Psoas muscle (tissue), 8 donors: ENCODE measurements around the gene ATP5PB. TPM values are rescaled to one million over a fixed set of nuclear protein-coding genes. Genes with fewer than 3 reads are reported as not detected.

Experiments used
- ATAC-seq, 4 donors: fragments of 200-7000 bp; cut with Tn5 transposase; one replicate each; pipeline ENCODE4 v1.9.1; 2020; ENCODE audit warnings: moderate library complexity in 3 of 4, mild to moderate bottlenecking in 2 of 4
- DNase-seq, 2 donors: peaks; one replicate each; pipeline ENCODE4 v3.0.0-alpha.2; 2020
- H3K27ac ChIP-seq: fragments of 200-600 bp; one replicate; pipeline ENCODE4 v1.8.0; 2022
- H3K27me3 ChIP-seq, 3 donors: fragments of 200-600 bp in 1 of 3; one replicate each; pipeline versions ENCODE4 v1.6.1 to v1.8.0; 2013 to 2022; ENCODE audit warnings: low read length in 2 of 3, mild to moderate bottlenecking in 2 of 3, moderate library complexity in 1 of 3; ENCODE audit not compliant: insufficient read depth in 3 of 3
- H3K36me3 ChIP-seq, 2 donors: fragments of 200-600 bp in 1 of 2; one replicate each; pipeline versions ENCODE4 v1.6.1 to v1.8.0; 2013 to 2022; ENCODE audit warnings: low read depth in 1 of 2, mild to moderate bottlenecking in 1 of 2, moderate library complexity in 1 of 2; ENCODE audit not compliant: insufficient read depth in 1 of 2
- H3K4me1 ChIP-seq: fragments of 200-600 bp; one replicate; pipeline ENCODE4 v1.8.0; 2022
- H3K4me3 ChIP-seq: fragments of 200-600 bp; one replicate; pipeline ENCODE4 v1.8.0; 2022; ENCODE audit warnings: mild to moderate bottlenecking
- H3K9me3 ChIP-seq: fragments of 200-600 bp; one replicate; pipeline ENCODE4 v1.8.0; 2022
- WGBS, 3 donors: extraction: QIAGEN DNeasy Blood & Tissue Kit; methylation state at CpG; one replicate each; pipeline versions ENCODE4 v1.1.6 to v1.1.7; 2013; 5-methylcytosine and 5-hydroxymethylcytosine counted together
- intact Hi-C, 2 donors: fragments of 100-400 bp; cut with DNase I; formaldehyde crosslinking; loops; one replicate each; pipeline versions ENCODE4 v1.11.0 to v1.14.2; 2022
- polyA plus RNA-seq, 3 donors: library from polyadenylated mRNA; stranded (reverse); fragments of 200-250 nt; gene quantifications; one replicate each; pipeline ENCODE4 v1.2.3, GENCODE V29; 2013
- total RNA-seq, 4 donors: library from RNA; stranded (reverse); fragmentation: NEBNext Ultra II Directional in 2 of 4; extraction: Animal tissue kit (Norgen Biotek cat#: 25700) in 2 of 4; gene quantifications; one replicate each; pipeline versions ENCODE4 v1.2.1 to v1.2.4, GENCODE V29; 2021 to 2023
- TF ChIP-seq, protein P1 (sequence below): fragments of 200-600 bp; IDR thresholded peaks from one replicate; pipeline ENCODE4 v1.8.0; 2022; ENCODE audit warnings: antibody characterized with exemption
- donor health status: healthy with polysubstance abuse.
- donor health status: DM: no; HTN: no; CAD: no; lungs with moderate emphysema.
- donor health status: Bipolar disorder and iron deficiency.
- donor health status: healthy.
- donor health status: DM: yes; HTN: yes; CAD: no.
- donor health status: DM: no; HTN: no; CAD: no.
- donor health status: DM: no; HTN: no; CAD: no.
- donor health status: DM: yes; HTN: yes; CAD: no.

ATP5PB gene
- total and polyA plus RNA-seq, 7 donors: 272 to 649 (median 428) TPM

DNA sequence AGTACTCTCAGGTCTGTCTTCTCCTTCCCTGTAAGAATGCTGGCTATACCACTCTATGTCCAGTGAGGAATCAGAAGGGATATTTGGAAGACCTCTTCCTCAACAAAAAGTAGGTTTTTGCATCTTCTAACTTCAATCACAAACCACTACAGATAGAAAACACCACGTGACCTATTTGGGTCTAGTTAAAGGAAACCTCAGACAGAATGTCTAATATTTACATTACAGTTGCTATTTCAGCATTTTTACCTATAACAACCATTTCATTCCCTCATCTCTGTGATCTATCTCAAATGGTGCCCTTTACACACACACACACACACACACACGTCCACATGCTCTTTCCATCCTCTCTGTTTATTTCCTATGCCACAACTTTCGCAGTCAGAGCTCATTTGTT lies 62.1 kb downstream of the ATP5PB start:
- no peak overlapping the region for H3K27ac ChIP-seq
- TF ChIP-seq, protein P1, sequence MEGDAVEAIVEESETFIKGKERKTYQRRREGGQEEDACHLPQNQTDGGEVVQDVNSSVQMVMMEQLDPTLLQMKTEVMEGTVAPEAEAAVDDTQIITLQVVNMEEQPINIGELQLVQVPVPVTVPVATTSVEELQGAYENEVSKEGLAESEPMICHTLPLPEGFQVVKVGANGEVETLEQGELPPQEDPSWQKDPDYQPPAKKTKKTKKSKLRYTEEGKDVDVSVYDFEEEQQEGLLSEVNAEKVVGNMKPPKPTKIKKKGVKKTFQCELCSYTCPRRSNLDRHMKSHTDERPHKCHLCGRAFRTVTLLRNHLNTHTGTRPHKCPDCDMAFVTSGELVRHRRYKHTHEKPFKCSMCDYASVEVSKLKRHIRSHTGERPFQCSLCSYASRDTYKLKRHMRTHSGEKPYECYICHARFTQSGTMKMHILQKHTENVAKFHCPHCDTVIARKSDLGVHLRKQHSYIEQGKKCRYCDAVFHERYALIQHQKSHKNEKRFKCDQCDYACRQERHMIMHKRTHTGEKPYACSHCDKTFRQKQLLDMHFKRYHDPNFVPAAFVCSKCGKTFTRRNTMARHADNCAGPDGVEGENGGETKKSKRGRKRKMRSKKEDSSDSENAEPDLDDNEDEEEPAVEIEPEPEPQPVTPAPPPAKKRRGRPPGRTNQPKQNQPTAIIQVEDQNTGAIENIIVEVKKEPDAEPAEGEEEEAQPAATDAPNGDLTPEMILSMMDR: no peak
- no peak for DNase-seq
- 87 to 88% (median 87%) methylated on average over 3 of the region's 3 CpGs for WGBS, 3 donors
- H3K4me3 ChIP-seq: no peak overlapping the region
- peaks cover 27% of the 10 kb centered on the region for H3K4me1 ChIP-seq
- H3K9me3 ChIP-seq: no peaks in the 10 kb centered on the region
- intact Hi-C loops: no loop called here
- H3K36me3 ChIP-seq: no peaks in the 10 kb centered on the region
- ATAC-seq: no peak
- H3K27me3 ChIP-seq: peaks cover 0 to under 1% (median 0%) of the 10 kb centered on the region in 3 donors

Other genes starting within 250 kb of the ATP5PB start
- gene DENND2D, start 248.8 kb upstream of the ATP5PB start, total RNA-seq: 1 to 10 TPM; 1.2 to 2.1 (median 1.7) TPM
- under 1 TPM; 0.31 to 0.59 (median 0.51) TPM for gene DENND2D, start 248.8 kb upstream of the ATP5PB start, polyA plus RNA-seq
- 1 to 10 TPM in 1 of 4 donors, under 1 TPM in 3; 0.41 to 2.2 (median 0.61) TPM for gene CHI3L2, start 221.8 kb upstream of the ATP5PB start, total RNA-seq
- under 1 TPM; 0.24 to 0.90 (median 0.25) TPM for gene CHI3L2, start 221.8 kb upstream of the ATP5PB start, polyA plus RNA-seq
- not detected for gene CHIA, start 158.6 kb upstream of the ATP5PB start, total RNA-seq
- under 1 TPM in 2 of 3 donors, not detected in 1; 0.04 to 0.27 TPM for gene CHIA, start 158.6 kb upstream of the ATP5PB start, polyA plus RNA-seq
- under 1 TPM; 0.25 to 0.64 (median 0.54) TPM for gene OVGP1, start 21.7 kb upstream of the ATP5PB start, total RNA-seq
- under 1 TPM; 0.25 to 0.39 (median 0.28) TPM for gene OVGP1, start 21.7 kb upstream of the ATP5PB start, polyA plus RNA-seq
- 10 to 100 TPM; 35.3 to 48.2 (median 42.9) TPM for gene WDR77, start 208 bp upstream of the ATP5PB start, total RNA-seq
- gene WDR77, start 208 bp upstream of the ATP5PB start, polyA plus RNA-seq: 100 to 1,000 TPM in 1 of 3 donors, 10 to 100 TPM in 2; 36.7 to 103 (median 62.7) TPM
- gene C1orf162, start 24.5 kb downstream of the ATP5PB start, total RNA-seq: 1 to 10 TPM; 3.6 to 8.5 (median 6.3) TPM
- 1 to 10 TPM; 3.8 to 9.9 (median 4.1) TPM for gene C1orf162, start 24.5 kb downstream of the ATP5PB start, polyA plus RNA-seq
- 1 to 10 TPM in 3 of 4 donors, under 1 TPM in 1; 0.71 to 2.1 (median 2.0) TPM for gene ADORA3, start 54.2 kb downstream of the ATP5PB start, total RNA-seq
- gene ADORA3, start 54.2 kb downstream of the ATP5PB start, polyA plus RNA-seq: 1 to 10 TPM in 1 of 3 donors, under 1 TPM in 2; 0.45 to 1.2 (median 0.69) TPM
- 1 to 10 TPM in 1 of 4 donors, under 1 TPM in 3; 0.34 to 1.1 (median 0.70) TPM for gene TMIGD3, start 54.2 kb downstream of the ATP5PB start, total RNA-seq
- gene TMIGD3, start 54.2 kb downstream of the ATP5PB start, polyA plus RNA-seq: under 1 TPM; 0.51 to 0.85 (median 0.52) TPM
- 10 to 100 TPM; 63.6 to 94.8 (median 73.8) TPM for gene RAP1A, start 170.3 kb downstream of the ATP5PB start, total RNA-seq
- gene RAP1A, start 170.3 kb downstream of the ATP5PB start, polyA plus RNA-seq: 100 to 1,000 TPM in 2 of 3 donors, 10 to 100 TPM in 1; 64.2 to 235 (median 102) TPM